ENCODE results near the gene CD2AP. TPM values are rescaled to one million over a fixed set of nuclear protein-coding genes. Genes with fewer than 3 reads are reported as not detected.

CD2AP gene
- total and polyA plus RNA-seq, 9 of the 15 experiments (the other 6 are each of a cell fraction or from before 2014, with no cell fraction given): 9.4 to 69.7 (median 38.7) TPM

- TF ChIP-seq TSHZ1 (CRISPR knock-in tag; IDR thresholded peaks at IDR 0.05): no peak
- TF ChIP-seq ZNF436 (CRISPR knock-in tag; IDR thresholded peaks at IDR 0.05): no peak
- peak; percentile 45; the same call in 1 of the 2 replicates for TF ChIP-seq PML (IDR thresholded peaks at IDR 0.05; ENCODE audit: low read length)
- TF ChIP-seq CEBPZ (IDR thresholded peaks at IDR 0.05; ENCODE audit: borderline replicate concordance, low read depth, low read length): no peak
- 0 out of 2 replicates have a peak, but pooled peaks have one; percentile 5 for TF ChIP-seq MXI1 (IDR thresholded peaks at IDR 0.05; ENCODE audit: low read depth, low read length)
- TF ChIP-seq POLR2A (conservative IDR thresholded peaks at IDR 0.05): peak; percentile 89
- peak; percentile 83 for TF ChIP-seq SMAD4 (CRISPR knock-in tag; conservative IDR thresholded peaks at IDR 0.05)
- TF ChIP-seq RCOR1 (IDR thresholded peaks at IDR 0.05; ENCODE audit: borderline replicate concordance in 1 of 2, low read depth in 2 of 2, low read length in 2 of 2): peak in 1 of 2 experiments; percentile 21; a peak in 1 of 4 replicates
- peak in 1 of 2 experiments; percentile 25 for TF ChIP-seq AFF1 (IDR thresholded peaks at IDR 0.05; ENCODE audit: low read depth in 1 of 2, partially characterized antibody in 2 of 2)
- TF ChIP-seq SIN3A (IDR thresholded peaks at IDR 0.05; ENCODE audit: borderline replicate concordance in 2 of 2, control insufficient read depth in 1 of 2, low read depth in 2 of 2, low read length in 2 of 2): peak; percentile 8 to 62; a peak in 2 of 4 replicates
- peak; percentile 58; the same call in 1 of the 2 replicates for TF ChIP-seq E2F1 (CRISPR knock-in tag; IDR thresholded peaks at IDR 0.05)
- TF ChIP-seq U2AF1 (optimal IDR thresholded peaks at IDR 0.05; ENCODE audit: low read depth, low read length): peak; percentile 42
These were observed at the start of gene CD2AP (continued) for GRCh38 chr6:47477497-47478232.
